Kidney (tissue), 14 donors: Measurements from ENCODE around the gene PRODH2. TPM values are rescaled to one million over a fixed set of nuclear protein-coding genes. Genes with fewer than 3 reads are reported as not detected.
"Not testable (repeated sequence)": the region's sequence is repeated elsewhere in the genome, so short reads cannot be mapped to it uniquely, and the experiment has no call there.

Experiments used
- DNase-seq, 5 donors: peaks; one replicate each; pipeline ENCODE4 v3.0.0-alpha.2; 2013 to 2020
- FAIRE-seq: peaks from 2 replicates; lab custom pipeline; 2012; peaks lifted over from hg19 to GRCh38; lab: Jason Lieb, UNC
- H3K27ac ChIP-seq, 2 donors: one replicate each; pipeline ENCODE4 v1.7.0; 2013; ENCODE audit warnings: low read depth in 2 of 2, low read length in 2 of 2, inconsistent platforms in 1 of 2
- H3K27me3 ChIP-seq: one replicate; pipeline ENCODE4 v1.7.1; 2013; ENCODE audit warnings: low read length, inconsistent platforms; ENCODE audit not compliant: control insufficient read depth, insufficient read depth
- H3K36me3 ChIP-seq, 3 donors: one replicate each; pipeline versions ENCODE4 v1.7.0 to v1.7.1; 2013; ENCODE audit warnings: low read length in 3 of 3, control low read depth in 1 of 3, inconsistent platforms in 1 of 3; ENCODE audit not compliant: insufficient read depth in 3 of 3, control insufficient read depth in 2 of 3
- H3K4me1 ChIP-seq, 3 donors: one replicate each; pipeline versions ENCODE4 v1.7.0 to v1.7.1; 2013; ENCODE audit warnings: low read length in 3 of 3, inconsistent platforms in 1 of 3, low read depth in 1 of 3; ENCODE audit not compliant: control insufficient read depth in 2 of 3, insufficient read depth in 2 of 3
- H3K4me3 ChIP-seq, 3 donors: one replicate each; pipeline versions ENCODE4 v1.7.0 to v1.8.1; 2013; ENCODE audit warnings: low read length in 3 of 3, control low read depth in 1 of 3, inconsistent platforms in 1 of 3
- H3K9ac ChIP-seq, 3 donors: one replicate each; pipeline versions ENCODE4 v1.7.0 to v1.7.1; 2013; ENCODE audit warnings: low read length in 3 of 3, control low read depth in 1 of 3, inconsistent platforms in 1 of 3
- H3K9me3 ChIP-seq, 3 donors: one replicate each; pipeline versions ENCODE4 v1.7.0 to v1.7.1; 2013; ENCODE audit warnings: low read length in 3 of 3, control low read depth in 1 of 3, inconsistent platforms in 1 of 3; ENCODE audit not compliant: control insufficient read depth in 2 of 3, insufficient read depth in 1 of 3
- intact Hi-C: fragments of 100-400 bp; cut with DNase I; formaldehyde crosslinking; loops from one replicate; pipeline ENCODE4 v1.11.1; 2022
- polyA plus RNA-seq: library from polyadenylated mRNA; stranded (reverse); fragments of 350-450 nt; fragmentation: Illumina TruSeq; extraction: RNeasy Lipid Tissue Mini Kit (QIAGEN cat#74804); gene quantifications from one replicate; pipeline ENCODE4 v1.2.3, GENCODE V29; 2014; ENCODE audit warnings: low read depth, low replicate concordance; ENCODE audit not compliant: insufficient read depth
- total RNA-seq: library from RNA; stranded (reverse); fragmentation: NEBNext Ultra II Directional; extraction: Animal tissue kit (Norgen Biotek cat#: 25700); gene quantifications from one replicate; pipeline ENCODE4 v1.2.1, GENCODE V29; 2021
- TF ChIP-seq, protein P1 (sequence below): IDR thresholded peaks from 3 replicates; pipeline ENCODE4 v1.5.1; 2012; ENCODE audit warnings: mild to moderate bottlenecking, moderate library complexity, borderline replicate concordance; ENCODE audit not compliant: insufficient read depth; ENCODE audit errors: extremely low read depth
- donor health status: control.
- donor health status: control.
- donor health status: control.
- donor health status: control.
- donor health status: control.
- donor health status: DM: yes; HTN: yes; CAD: no.
- donor health status: Normal renal cell carcinoma (clear cell type).

PRODH2 gene
- total and polyA plus RNA-seq, 2 donors from 2014 or later, result 9.0 to 409 TPM

DNA sequence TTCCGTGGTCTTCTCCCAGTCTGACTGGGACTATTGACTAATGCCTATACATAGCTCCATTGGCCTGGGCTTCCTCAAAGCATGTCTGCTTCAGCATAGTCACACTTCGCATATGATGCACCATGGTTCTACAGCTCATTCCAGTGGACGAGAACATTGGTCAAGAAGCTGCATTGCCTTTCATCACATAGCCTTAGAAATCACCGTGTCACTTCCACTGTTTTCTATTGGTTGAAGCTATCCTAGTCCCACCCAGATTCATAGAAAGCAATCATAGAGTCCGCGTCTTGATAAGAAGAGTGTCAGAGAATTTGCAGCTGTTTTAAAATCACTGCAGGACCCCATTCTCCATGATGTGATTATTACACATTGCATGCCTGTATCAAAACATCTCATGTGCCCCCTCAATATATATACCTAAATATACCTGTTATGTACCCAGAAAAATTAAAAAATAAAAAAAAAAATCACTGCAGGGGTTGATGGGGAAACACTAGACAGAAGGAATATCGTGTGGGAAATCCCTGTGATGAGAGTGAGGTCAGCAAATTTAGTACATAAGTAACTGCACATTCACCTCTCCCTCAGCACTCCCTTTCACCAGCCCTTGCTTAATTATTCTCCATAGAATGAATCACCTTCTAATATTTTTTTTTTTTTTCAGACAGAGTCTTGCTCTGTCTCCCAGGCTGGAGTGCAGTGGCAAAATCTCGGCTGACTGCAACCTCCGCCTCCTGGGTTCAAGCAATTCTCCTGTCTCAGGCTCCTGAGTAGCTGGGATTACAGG, 39.4 kb downstream of the PRODH2 start:
- no peaks in the 10 kb centered on the region for H3K27me3 ChIP-seq
- TF ChIP-seq, protein P1, sequence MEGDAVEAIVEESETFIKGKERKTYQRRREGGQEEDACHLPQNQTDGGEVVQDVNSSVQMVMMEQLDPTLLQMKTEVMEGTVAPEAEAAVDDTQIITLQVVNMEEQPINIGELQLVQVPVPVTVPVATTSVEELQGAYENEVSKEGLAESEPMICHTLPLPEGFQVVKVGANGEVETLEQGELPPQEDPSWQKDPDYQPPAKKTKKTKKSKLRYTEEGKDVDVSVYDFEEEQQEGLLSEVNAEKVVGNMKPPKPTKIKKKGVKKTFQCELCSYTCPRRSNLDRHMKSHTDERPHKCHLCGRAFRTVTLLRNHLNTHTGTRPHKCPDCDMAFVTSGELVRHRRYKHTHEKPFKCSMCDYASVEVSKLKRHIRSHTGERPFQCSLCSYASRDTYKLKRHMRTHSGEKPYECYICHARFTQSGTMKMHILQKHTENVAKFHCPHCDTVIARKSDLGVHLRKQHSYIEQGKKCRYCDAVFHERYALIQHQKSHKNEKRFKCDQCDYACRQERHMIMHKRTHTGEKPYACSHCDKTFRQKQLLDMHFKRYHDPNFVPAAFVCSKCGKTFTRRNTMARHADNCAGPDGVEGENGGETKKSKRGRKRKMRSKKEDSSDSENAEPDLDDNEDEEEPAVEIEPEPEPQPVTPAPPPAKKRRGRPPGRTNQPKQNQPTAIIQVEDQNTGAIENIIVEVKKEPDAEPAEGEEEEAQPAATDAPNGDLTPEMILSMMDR, result no peak

DNA sequence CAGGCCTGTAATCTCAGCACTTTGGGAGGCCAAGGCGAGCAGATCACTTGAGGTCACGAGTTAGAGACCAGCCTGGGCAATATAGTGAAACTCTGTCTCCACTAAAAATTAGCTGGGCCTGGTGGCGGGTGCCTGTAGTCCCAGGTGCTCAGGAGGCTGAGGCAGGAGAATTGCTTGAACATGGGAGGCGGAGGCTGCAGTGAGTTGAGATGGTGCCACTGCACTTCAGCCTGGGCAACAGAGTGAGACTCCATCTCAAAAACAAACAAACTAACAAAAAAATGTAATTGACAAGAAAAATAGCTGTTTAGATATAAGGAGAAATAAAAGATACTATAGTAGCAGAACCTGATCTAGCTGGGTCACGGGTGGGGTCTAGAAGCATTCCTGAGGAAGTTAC, 40.3 kb downstream of the PRODH2 start:
- H3K9ac ChIP-seq, H3K4me1 ChIP-seq, H3K27me3 ChIP-seq, FAIRE-seq, H3K27ac ChIP-seq, H3K36me3 ChIP-seq, intact Hi-C loops, DNase-seq, H3K4me3 ChIP-seq, H3K9me3 ChIP-seq: not testable (repeated sequence)

More for the DNA sequence above, 39.4 kb downstream of the PRODH2 start:
- Histone ChIP-seq H3K27ac (no peak overlapping the region), H3K4me3 (no peak overlapping the region), H3K4me1 (peaks cover 0 to 4% (median 4%) of the 10 kb centered on the region in 3 donors), H3K9me3 (no peaks in the 10 kb centered on the region), H3K9ac (no peak overlapping the region), H3K36me3 (no peaks in the 10 kb centered on the region)
- FAIRE-seq (no peak), DNase-seq (no peak)
- intact Hi-C loops, result no loop called here

DNA sequence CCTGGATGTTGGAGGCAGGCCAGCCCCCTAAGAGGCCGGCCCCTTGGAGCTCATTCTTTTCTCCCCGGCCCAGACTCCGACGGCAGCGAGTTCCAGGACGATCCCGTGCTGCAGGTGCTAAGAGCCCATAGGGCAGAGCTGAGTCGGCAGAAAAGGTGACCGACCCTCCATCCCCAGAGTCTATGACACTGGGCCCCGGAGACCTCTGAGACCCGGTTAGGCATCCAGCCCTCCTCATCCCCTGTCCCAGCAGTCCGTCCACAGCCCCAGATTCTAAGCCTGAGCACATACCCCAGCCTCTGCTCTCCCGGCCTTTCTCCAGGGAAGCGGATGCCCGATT, 44.6 kb downstream of the PRODH2 start:
- no peak for DNase-seq
- intact Hi-C loops, result no loop called here
- no peak overlapping the region for H3K27ac ChIP-seq

More for the DNA sequence above, 44.6 kb downstream of the PRODH2 start:
- H3K4me3 ChIP-seq, result no peak overlapping the region
- peaks cover 0 to 4% (median 0%) of the 10 kb centered on the region in 3 donors for H3K36me3 ChIP-seq
- peaks cover 0 to 3% (median 0%) of the 10 kb centered on the region in 3 donors for H3K4me1 ChIP-seq
- H3K9ac ChIP-seq, result no peak overlapping the region
- no peak for FAIRE-seq
- H3K9me3 ChIP-seq, result no peaks in the 10 kb centered on the region
- TF ChIP-seq, protein P1, result no peak
- no peaks in the 10 kb centered on the region for H3K27me3 ChIP-seq
